CD4-positive, alpha-beta T cell treated with Interferon alpha-2 for 1 hour (primary cell): ENCODE measurements around the gene PAIP2B.
"Not testable (repeated sequence)": the region's sequence is repeated elsewhere in the genome, so short reads cannot be mapped to it uniquely, and the experiment has no call there.

Experiments
- DNase-seq, 2 donors: peaks; one replicate each; pipeline ENCODE4 v3.0.0-alpha.2; 2020 to 2022

Gene PAIP2B

GRCh38 chr2:71226965-71227560 is at the start of gene PAIP2B:
TSS of gene PAIP2B (minus strand) at chr2:71227103. CDS start at chr2:71202589, 24,514 bp downstream.
- DNase-seq = peak; percentile 99

GRCh38 chr2:71275939-71276310 is 49.0 kb upstream of the PAIP2B start:
- peak in 1 of 2 donors; percentile 0 for DNase-seq

- no peak for DNase-seq
Observed at GRCh38 chr2:71269511-71270090, 42.7 kb upstream of the PAIP2B start.

- no peak for DNase-seq
Observed at GRCh38 chr2:71263386-71263785, 36.5 kb upstream of the PAIP2B start.

GRCh38 chr2:71261534-71261933 is 34.6 kb upstream of the PAIP2B start:
- DNase-seq = no peak

GRCh38 chr2:71256421-71256820 is 29.5 kb upstream of the PAIP2B start:
- no peak for DNase-seq

GRCh38 chr2:71254776-71255175 is 27.9 kb upstream of the PAIP2B start:
- no peak for DNase-seq

- DNase-seq = no peak
Observed at GRCh38 chr2:71254078-71254477, 27.2 kb upstream of the PAIP2B start.

- no peak for DNase-seq
Observed at GRCh38 chr2:71253476-71253875, 26.6 kb upstream of the PAIP2B start.

GRCh38 chr2:71252862-71253261 is 26.0 kb upstream of the PAIP2B start:
- DNase-seq = no peak

GRCh38 chr2:71250935-71251334 is 24.0 kb upstream of the PAIP2B start:
- no peak for DNase-seq

- no peak for DNase-seq
Observed at GRCh38 chr2:71244302-71244660, 17.4 kb upstream of the PAIP2B start.

- no peak for DNase-seq
Observed at GRCh38 chr2:71243634-71244301, 16.9 kb upstream of the PAIP2B start.

- DNase-seq = no peak
Observed at GRCh38 chr2:71240794-71241193, 13.9 kb upstream of the PAIP2B start.

GRCh38 chr2:71238089-71238488 is 11.2 kb upstream of the PAIP2B start:
- no peak for DNase-seq

GRCh38 chr2:71235930-71236587 is 9.2 kb upstream of the PAIP2B start:
- DNase-seq = peak in 1 of 2 donors; percentile 4

GRCh38 chr2:71233072-71233471 is 6.2 kb upstream of the PAIP2B start:
- not testable (repeated sequence) for DNase-seq

GRCh38 chr2:71226096-71226964 is 573 bp downstream of the PAIP2B start:
- DNase-seq = peak in 1 of 2 donors; percentile 30

GRCh38 chr2:71224935-71225334 is 2.0 kb downstream of the PAIP2B start:
- DNase-seq = no peak

GRCh38 chr2:71224457-71224856 is 2.4 kb downstream of the PAIP2B start:
- no peak for DNase-seq

- peak in 1 of 2 donors; percentile 3 for DNase-seq
Observed at GRCh38 chr2:71223767-71224333, 3.1 kb downstream of the PAIP2B start.

- no peak for DNase-seq
Observed at GRCh38 chr2:71220743-71221142, 6.2 kb downstream of the PAIP2B start.

GRCh38 chr2:71216501-71216900 is 10.4 kb downstream of the PAIP2B start:
- no peak for DNase-seq
